Activated CD4-positive, alpha-beta T cell treated with anti-CD3 and anti-CD28 coated beads for 48 hours (primary cell): ENCODE results near the gene WDFY1.

Source experiments
- DNase-seq: peaks from one replicate; pipeline ENCODE4 v3.0.0-alpha.2; 2020

Gene WDFY1, protein sequence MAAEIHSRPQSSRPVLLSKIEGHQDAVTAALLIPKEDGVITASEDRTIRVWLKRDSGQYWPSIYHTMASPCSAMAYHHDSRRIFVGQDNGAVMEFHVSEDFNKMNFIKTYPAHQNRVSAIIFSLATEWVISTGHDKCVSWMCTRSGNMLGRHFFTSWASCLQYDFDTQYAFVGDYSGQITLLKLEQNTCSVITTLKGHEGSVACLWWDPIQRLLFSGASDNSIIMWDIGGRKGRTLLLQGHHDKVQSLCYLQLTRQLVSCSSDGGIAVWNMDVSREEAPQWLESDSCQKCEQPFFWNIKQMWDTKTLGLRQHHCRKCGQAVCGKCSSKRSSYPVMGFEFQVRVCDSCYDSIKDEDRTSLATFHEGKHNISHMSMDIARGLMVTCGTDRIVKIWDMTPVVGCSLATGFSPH

DNA sequence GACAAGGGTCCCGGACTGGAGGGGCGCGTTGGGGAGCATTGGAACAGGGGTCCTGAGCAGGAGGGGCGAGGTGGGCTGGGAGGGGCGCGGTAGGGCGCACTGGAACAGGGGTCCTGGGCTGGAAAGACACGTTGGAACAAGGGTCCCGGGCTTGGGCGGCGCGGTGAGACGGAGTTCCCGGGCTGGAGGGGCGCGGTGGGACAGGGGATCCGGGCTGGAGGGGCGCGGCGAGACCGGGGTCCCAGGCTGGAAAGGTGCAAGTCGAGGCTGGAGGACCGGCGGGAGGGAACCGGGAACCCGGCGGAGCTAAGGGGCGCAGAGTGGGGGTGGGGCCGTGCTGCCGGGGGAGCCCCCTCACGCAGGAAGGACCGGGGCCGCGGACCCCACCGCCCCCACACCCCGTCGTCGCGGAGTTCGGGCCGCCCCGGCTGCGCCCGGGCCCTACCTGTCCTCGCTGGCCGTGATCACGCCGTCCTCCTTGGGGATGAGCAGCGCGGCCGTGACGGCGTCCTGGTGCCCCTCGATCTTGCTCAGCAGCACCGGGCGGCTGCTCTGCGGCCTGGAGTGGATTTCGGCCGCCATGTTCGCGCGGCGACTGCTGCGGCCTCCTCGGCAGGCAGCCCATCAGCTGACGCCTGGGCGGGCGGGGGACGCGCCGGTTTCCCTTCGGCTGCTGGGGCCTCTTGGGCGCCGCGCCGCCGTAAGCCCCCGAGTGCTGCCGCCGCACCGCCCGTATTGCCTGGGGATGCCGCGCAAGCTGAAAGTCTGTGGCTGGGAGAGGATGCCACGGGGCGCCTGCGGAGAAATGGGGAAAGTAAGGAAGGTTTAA, at the start of gene WDFY1:
TSS of gene WDFY1 (minus strand) at position 633 of the 829 bp plus-strand sequence. CDS start at position 582, 51 bp downstream.
- DNase-seq = peak; percentile 87

DNA sequence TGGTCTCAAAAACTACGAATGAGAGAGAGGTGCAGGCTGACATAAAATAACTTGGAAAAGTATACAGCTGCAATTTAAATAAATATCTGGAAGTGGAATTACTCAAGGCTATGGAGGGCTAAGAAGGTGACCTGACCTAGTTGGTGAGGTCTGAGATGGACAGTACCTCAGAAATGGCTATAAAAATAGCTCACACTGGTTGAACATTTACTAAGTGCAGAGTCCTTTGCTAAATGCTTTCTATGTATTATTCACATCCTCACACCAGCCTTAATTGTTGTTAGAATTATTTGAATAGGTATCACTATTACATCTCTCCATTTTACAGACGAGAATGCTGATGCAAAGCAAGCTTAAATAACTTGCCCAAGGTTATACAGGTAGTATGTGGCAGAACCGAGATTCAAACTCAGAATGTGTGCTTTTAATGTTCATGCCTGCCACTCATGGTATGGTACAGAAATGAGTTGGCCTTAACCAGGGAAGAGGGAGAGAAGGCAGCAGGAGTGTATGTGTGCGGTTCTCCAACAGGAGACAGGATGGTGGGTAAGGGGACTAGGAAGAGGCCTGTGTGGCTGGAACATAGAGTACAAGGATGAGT, 49.5 kb upstream of the WDFY1 start:
- DNase-seq = no peak

DNA sequence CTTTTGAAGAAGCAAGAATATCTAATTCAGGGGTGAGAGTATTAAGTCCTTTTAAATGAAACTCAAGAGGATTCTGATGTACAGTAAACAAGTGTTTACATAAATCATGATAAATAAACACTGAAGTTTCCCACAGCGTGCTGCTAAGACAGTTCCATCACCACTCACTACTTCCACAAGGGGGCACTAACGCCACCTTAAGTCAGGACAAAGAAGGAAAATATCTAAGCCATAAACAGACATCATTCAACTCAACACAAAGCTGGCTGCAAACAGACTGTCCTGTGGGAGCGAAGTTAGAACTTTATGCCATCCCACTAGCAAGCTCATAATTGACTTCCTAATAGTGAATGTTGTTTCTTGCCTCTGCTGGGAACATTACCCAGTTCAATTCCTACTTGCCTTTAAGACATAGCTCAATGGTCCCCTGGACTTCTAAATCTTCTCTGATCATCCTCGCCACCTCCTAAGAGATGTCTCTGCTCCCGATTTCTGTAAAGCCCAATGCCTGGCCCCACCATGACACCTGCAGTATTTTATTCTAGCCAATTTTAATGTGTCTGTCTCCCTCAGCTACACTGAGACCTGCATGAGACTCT, 48.6 kb upstream of the WDFY1 start:
- peak; percentile 74 for DNase-seq

DNA sequence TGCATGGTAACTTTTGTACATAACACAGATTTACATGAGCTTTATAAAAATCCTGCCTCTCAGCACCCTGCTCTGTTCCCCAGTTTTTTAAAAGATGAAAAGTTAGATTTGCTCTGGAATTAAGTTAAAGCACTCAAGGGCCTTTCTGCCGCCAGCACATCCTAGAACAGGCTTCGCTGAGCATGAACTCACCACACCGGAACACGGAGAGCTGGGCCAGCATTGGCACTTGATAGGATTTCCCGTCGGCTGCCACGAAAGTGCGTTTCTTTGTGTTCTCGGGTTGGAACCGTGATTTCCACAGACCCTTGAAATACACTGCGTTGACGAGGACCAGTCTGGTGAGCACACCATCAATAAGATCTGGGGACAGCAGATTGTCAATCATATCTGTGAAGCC, 46.5 kb upstream of the WDFY1 start:
- DNase-seq = no peak

DNA sequence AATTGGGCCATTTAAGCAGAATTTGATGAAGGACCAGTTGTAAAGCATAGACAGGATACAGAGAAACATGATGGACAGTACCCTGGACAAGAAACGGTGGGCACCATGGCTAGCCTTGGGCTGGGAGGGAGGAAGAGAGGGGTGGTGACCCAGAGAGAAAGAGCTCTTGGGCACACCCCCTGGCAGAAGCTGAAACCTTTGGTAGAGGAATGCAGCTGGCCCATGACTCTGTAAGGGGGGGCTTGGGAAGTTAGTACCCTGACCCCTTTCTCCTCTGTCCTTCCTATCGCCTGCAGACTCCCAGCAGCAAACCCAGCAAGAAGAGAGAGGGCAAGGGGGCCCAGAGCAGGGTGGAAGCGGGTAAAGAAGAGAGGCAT, 44.7 kb upstream of the WDFY1 start:
- no peak for DNase-seq

DNA sequence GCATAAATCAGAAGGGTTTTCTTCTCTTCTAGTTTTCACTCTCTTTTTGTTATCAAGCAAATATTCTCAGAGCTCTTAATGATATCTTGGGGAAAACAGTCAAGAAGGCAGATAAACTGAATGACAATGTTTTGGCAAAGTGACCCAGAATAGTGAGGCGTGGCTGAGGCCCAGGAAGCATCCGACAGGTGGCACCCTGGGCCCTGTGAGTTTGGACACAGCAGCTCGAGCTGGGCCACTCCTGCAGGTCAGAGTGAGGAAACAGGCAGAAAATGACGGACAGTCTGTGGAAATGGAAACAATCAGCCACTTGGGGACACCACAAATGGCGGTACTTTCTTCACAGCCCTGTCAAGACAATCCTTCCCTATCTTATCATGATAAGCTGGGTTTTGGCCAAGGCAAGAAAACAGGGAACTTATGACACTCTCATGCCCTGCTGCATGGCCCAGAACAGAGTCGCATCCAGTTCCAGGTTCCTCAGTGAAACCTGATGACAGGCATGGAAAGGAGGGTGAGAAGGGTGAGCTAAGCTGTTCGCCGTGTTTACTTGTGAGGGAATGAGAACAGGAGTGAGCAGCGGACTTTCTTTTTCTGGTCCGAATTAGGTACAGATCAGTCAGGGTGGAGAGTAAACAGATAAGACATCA, 44.2 kb upstream of the WDFY1 start:
- no peak for DNase-seq

DNA sequence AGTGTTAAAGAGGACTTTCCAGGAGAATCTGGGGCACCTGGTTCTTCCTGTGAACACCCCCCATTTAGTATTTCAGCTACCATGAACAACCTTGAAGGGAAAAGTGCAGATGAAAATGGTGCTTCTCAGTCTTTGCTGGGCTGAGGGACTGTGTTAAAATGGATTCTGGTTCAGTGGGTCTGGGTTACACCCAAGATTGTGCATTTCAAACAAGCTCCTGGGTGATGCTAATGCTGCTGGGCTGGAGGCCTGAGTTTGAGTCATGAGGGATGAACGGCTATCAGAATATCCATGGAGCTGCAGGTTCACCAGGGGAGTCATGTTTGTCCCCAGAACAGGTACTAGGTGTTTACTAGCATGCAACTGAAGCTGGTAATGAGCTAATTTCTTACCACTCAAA, 36.1 kb upstream of the WDFY1 start:
- DNase-seq = no peak

DNA sequence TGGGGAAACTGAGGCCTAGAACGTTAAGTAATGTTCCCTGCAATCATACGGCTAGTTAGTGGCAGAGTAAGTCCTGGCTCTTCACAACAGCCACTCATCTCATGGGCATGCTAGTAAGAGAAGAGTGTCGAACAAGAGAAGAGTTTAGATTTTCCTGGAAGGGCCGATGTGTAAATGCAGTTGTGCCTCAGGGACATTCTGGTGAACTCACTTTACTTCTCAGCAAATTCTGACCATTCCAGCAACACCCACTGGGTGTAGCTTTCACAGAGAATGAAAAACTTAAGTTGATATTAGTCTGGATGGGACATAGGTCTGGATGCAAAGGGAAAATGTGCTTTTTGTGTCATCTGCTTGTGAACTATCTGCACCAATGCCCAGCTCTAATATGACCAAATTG, 35.7 kb upstream of the WDFY1 start:
- no peak for DNase-seq

DNA sequence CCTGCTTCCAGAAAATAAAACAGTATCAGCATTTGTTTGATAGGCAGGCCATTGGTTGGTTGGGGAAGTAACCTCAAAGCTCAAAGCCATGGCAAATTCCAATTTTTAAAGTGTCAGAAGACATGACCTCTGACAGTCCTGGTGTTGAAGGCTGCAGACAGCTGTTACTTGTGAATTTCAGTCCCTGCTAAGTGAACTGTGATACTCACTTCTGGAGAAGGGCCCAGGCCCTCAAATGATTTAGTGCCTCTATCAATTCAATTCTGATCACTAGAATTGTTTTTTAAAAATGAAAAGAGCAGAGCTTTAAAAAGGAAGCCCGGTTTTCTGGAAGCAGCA, 35.2 kb upstream of the WDFY1 start:
- no peak for DNase-seq

DNA sequence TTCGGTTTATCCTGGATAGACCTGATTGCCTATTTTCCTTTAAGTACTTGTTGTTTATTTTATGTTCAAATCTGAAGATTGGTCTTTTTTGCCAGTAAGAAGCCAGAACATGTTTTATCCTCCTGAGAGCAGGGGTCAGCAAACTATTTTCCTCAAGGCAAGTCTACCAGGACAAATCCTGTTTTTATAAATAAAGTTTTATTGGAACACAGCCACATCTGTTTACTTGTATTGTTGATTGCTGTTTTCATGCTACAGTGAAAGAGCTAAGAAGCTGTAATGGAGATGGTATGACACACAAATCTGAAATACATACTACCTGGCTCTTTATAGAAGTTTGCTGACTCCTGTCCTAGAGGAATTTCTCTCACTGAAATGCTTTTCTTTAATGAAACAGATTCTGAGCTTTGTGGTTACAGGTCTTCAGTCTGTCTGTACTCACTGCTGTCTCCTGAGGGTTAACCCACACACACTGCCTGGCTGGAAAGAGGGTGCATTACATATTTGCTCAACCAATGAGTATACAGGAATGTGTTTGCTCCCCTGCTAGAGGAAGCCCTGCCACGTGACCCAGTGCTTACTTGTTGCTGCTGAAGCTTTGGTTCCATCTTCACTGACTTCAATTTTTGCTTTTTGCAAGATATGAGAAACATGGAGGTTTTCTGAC, 34.7 kb upstream of the WDFY1 start:
- no peak for DNase-seq

DNA sequence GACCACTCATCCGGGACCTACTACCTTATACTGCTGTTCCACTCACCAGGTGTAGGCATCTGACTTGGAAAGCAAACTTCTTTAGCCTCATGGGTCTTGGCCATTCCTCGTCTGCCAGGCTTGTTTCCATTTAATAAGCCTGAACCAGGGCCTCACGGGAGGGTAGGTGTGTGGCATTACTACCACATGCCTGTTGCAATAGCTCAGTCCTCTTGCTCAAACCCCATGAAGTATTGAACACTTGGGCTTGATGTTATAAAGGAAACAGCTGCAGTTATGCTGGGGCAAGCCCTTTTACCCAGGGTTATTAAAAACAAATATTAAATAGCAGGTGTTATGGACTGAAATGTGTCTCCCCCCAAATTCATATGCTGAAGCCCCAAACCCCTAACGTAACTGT, 33.3 kb upstream of the WDFY1 start:
- no peak for DNase-seq

DNA sequence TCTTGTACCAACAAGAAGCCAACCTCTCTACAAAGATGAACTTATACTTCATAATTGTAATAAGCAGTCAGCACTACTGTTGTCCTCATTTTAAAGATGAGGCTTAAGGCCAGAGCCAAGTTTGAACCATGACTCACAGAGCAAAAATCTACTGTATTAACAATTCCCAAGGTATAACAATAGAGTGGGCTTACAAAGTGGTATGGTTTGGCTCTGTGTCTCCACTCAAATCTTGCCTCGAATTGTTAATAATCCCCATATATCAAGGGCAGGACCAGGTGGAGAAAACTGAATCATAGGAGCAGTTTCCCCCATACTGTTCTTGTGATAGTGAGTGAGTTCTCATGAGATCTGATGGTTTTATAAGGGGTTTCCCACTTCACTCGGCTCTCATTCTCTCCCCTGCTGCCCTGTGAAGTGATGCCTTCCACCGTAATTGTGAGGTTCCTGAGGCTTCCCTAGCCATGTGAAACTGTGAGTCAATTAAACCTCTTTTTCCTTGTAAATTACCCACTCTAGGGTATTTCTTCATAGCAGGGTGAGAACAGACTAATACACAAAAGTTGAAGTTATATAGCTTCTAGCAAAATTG, 31.6 kb upstream of the WDFY1 start:
- no peak for DNase-seq

DNA sequence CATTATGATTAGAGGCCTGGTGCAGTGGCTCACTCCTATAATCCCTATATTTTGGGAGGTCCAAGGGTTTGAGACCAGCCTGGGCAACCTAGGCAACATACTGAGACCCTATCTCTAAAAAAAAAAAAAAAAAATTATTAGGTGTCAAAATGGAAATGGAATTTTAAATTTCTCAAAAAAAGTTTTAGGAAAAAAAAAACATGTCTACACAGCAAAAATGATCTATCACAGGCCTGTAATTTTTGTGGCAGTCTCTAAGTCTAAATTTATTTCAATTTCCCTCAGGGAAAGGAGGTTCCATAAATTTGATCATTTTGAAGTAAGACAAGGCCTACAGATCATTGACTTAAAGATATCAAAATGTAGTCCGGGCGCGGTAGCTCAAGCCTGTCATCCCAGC, 28.5 kb upstream of the WDFY1 start:
- no peak for DNase-seq

DNA sequence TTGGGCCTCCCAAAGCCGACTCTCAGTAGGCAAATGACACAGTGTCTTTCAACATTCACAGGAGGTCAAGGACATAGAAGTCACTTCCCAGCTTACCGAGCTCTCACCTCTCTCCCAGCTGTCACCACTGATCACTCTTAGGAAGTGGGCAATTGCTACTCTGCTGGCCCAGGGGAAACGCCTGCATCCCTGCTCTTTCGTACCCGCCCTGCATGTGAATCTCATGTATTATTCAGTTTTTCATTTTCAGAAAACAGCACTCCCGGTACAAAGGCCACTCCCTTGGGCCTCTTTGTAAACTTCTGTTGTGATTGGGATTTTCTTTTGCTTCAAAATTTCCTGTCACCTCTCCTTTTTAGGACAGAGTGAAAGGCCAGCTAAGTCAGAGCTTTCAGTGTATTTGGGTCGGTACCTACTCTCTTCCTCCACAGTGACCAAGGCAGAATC, 27.5 kb upstream of the WDFY1 start:
- DNase-seq = no peak

DNA sequence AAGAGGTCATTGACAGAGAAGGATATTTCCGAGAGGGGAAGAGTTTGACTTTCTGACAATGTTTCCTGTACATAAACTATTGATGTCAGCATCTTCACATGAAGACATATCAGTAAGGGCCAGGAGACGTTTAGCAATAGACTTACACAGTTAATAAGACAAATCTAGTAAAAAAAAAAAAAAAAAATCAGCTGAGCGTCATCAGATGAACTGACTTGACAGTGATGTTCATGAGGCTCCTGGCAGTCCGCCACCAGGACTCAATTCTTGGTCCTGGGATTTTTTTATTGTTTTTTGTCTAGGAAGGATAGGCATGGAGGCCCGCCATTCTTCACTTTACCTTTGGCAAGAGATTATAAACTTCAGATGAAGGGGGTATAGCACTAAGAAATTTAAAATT, 26.6 kb upstream of the WDFY1 start:
- no peak for DNase-seq

DNA sequence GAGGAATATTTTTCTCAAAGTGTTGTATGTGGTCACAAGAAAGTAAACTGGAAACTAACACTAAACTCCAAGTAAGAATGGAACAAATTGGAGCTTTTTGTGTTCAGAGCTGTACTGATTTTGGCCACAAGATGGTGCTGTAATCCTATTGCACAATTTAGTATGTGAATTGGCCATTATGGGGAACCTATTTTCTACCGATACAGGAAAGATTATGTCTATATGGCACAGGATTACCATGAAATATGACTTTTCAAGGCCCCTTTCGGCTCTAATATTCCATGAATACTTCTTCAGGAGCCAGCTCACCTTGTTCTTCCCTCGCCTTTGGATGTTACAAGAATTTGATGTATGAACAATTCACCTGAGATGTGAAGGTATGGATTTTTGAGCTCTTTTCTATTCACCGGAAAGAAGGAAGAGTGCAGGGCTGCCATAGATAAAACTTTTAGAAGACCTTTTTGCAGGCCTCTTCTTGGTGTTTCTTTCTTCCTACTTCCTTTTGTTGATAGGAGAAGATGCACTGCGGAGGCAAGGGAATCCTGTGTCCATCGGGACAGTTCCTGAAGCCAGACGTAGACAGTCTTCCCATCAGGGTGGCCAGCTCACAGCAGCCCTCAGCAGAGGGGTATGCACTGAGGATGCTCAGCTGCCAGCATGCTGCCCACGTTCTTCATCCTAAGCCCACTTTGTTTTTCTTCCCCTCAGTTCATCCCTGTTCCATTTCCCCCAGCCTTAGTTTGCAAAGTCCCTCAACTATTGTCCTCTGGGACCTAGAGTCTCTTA, 25.4 kb upstream of the WDFY1 start:
- DNase-seq = peak; percentile 67

DNA sequence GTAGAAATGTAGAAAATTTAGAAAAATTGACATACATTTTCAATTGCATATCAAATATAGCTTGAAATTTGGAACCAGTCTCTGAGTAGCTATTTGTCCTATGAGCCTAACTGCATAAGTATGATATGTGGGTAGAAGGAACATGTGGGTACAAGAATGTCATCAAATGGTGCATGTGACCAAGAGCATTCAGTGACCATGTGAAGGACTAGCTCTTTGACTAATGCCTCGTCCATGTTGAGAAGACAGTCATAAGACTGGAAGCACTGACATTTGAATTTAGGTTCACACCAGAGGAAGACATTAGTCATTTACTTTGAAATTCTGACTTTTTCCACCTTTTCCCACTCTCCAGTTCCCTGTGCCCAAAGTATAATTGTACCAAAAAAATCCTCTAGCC, 24.7 kb upstream of the WDFY1 start:
- no peak for DNase-seq

DNA sequence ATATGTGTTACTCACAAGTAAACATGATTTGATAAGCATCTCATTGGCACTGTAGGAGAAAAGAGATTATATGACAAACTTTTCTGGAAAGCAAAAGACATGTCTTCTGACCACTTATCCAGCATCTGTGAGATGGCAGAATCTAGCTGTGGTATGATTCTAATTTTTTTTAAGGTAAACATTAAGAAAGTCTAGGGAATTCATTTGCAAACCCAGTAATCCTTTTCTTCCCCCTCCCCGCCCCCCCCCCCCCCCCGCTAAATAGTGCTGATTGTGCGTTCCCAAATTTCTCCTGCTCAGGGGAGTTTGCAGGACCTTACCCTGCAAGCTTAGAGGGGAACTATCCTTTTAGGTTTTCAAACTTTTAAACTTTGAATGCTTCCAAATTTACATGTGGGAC, 24.2 kb upstream of the WDFY1 start:
- no peak for DNase-seq

DNA sequence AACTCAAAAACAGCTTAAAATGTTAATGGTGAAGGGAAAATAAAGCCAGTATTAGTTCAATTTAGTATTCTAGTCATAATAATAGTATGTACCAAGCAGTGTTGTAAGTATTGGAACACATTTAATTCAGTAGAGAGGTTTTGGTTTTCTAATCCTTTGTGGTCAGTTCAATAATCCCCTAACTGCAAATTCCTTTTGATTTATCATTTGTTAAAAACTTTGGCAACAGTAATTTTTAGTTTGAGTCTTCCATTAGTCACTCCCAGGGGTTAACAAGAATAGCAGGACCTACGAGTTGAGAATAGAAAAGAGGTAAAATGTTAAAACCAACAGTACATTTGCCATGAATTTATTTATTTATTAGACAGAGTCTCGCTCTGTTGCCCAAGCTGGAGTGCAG, 22.8 kb upstream of the WDFY1 start:
- DNase-seq = no peak

DNA sequence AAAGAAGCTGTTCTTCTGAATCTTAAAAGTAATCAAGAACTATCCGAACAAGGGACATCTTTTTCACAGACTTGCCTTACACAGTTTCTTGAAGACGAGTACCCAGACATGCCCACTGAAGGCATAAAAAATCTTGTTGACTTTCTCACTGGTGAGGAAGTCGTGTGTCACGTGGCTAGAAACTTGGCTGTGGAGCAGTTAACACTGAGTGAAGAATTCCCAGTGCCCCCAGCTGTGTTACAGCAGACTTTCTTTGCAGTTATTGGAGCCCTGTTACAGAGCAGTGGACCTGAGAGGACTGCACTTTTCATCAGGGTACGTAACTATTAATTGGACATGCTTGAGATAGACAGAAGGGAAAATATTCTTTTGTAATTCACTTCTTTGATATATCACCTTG, 14.6 kb upstream of the WDFY1 start:
- no peak for DNase-seq
